ENCODE measurements around the gene DUSP7.

Gene DUSP7

GRCh38 chr3:52076896-52077780, 20.8 kb upstream of the DUSP7 start:
- no peak overlapping the region for H3K27ac ChIP-seq (ENCODE audit: low read depth, low read length)
- no peak overlapping the region for H3K4me3 ChIP-seq (ENCODE audit: insufficient read depth, low read length, poor library complexity, severe bottlenecking)
- H3K9me2 ChIP-seq (replicated peaks; ENCODE audit: insufficient read depth, low read length): no peaks in the 10 kb centered on the region
- H3K27me3 ChIP-seq (ENCODE audit: low read length): no peaks in the 10 kb centered on the region
- H3K4me2 ChIP-seq (ENCODE audit: low read depth, low read length, poor library complexity, severe bottlenecking): no peak overlapping the region
- H3F3A ChIP-seq (ENCODE audit: insufficient read depth): no peaks in the 10 kb centered on the region
- no peaks in the 10 kb centered on the region for H3K79me2 ChIP-seq (ENCODE audit: insufficient read depth, low read length)
- TF ChIP-seq CTCF (IDR thresholded peaks at IDR 0.05; ENCODE audit: insufficient read depth, low read length, poor library complexity, severe bottlenecking) (no peak), EZH2phosphoT487 (conservative IDR thresholded peaks at IDR 0.05; ENCODE audit: low read length) (no peak)
- H3K36me3 ChIP-seq (ENCODE audit: low read length): no peaks in the 10 kb centered on the region
- H3K9me3 ChIP-seq (ENCODE audit: insufficient read depth, low read length): no peaks in the 10 kb centered on the region
- no peak overlapping the region for H2AFZ ChIP-seq (ENCODE audit: low read depth, low read length, severe bottlenecking)
- H4K20me1 ChIP-seq (ENCODE audit: low read depth, low read length): no peaks in the 10 kb centered on the region
- no peak overlapping the region for H3K9ac ChIP-seq (ENCODE audit: low read length)

- H3K9me3 ChIP-seq (ENCODE audit: insufficient read depth, low read length): no peaks in the 10 kb centered on the region
- H3K4me3 ChIP-seq (ENCODE audit: insufficient read depth, low read length, poor library complexity, severe bottlenecking): no peak overlapping the region
- H4K20me1 ChIP-seq (ENCODE audit: low read depth, low read length): no peaks in the 10 kb centered on the region
- H3K27me3 ChIP-seq (ENCODE audit: low read length): no peaks in the 10 kb centered on the region
- TF ChIP-seq EZH2phosphoT487 (conservative IDR thresholded peaks at IDR 0.05; ENCODE audit: low read length) (no peak), CTCF (IDR thresholded peaks at IDR 0.05; ENCODE audit: insufficient read depth, low read length, poor library complexity, severe bottlenecking) (no peak)
- H3K9me2 ChIP-seq (replicated peaks; ENCODE audit: insufficient read depth, low read length): no peaks in the 10 kb centered on the region
- H2AFZ ChIP-seq (ENCODE audit: low read depth, low read length, severe bottlenecking): no peak overlapping the region
- H3K36me3 ChIP-seq (ENCODE audit: low read length): no peaks in the 10 kb centered on the region
- H3K9ac ChIP-seq (ENCODE audit: low read length): no peak overlapping the region
- H3K4me2 ChIP-seq (ENCODE audit: low read depth, low read length, poor library complexity, severe bottlenecking): no peak overlapping the region
- no peaks in the 10 kb centered on the region for H3F3A ChIP-seq (ENCODE audit: insufficient read depth)
- H3K79me2 ChIP-seq (ENCODE audit: insufficient read depth, low read length): no peaks in the 10 kb centered on the region
- H3K27ac ChIP-seq (ENCODE audit: low read depth, low read length): no peak overlapping the region
Observed at GRCh38 chr3:52073490-52073889, 17.1 kb upstream of the DUSP7 start.

- Histone ChIP-seq H3K9me2 (replicated peaks; ENCODE audit: insufficient read depth, low read length) (no peaks in the 10 kb centered on the region), H3K4me2 (ENCODE audit: low read depth, low read length, poor library complexity, severe bottlenecking) (no peak overlapping the region), H3K4me3 (ENCODE audit: insufficient read depth, low read length, poor library complexity, severe bottlenecking) (no peak overlapping the region), H3K27ac (ENCODE audit: low read depth, low read length) (no peak overlapping the region), H4K20me1 (ENCODE audit: low read depth, low read length) (no peaks in the 10 kb centered on the region), H2AFZ (ENCODE audit: low read depth, low read length, severe bottlenecking) (no peak overlapping the region), H3K27me3 (ENCODE audit: low read length) (no peaks in the 10 kb centered on the region), H3K79me2 (ENCODE audit: insufficient read depth, low read length) (no peaks in the 10 kb centered on the region), H3K9ac (ENCODE audit: low read length) (no peak overlapping the region), H3K9me3 (ENCODE audit: insufficient read depth, low read length) (no peaks in the 10 kb centered on the region), H3K36me3 (ENCODE audit: low read length) (no peaks in the 10 kb centered on the region), H3F3A (ENCODE audit: insufficient read depth) (no peaks in the 10 kb centered on the region)
- no peak for TF ChIP-seq EZH2phosphoT487 (conservative IDR thresholded peaks at IDR 0.05; ENCODE audit: low read length)
- TF ChIP-seq CTCF (IDR thresholded peaks at IDR 0.05; ENCODE audit: insufficient read depth, low read length, poor library complexity, severe bottlenecking): no peak
Observed at GRCh38 chr3:52072471-52072870, 16.1 kb upstream of the DUSP7 start.

Measured in SU-DHL-6 (cell line).